NCI-H2081 (cell line): ENCODE results near the gene MYO1E.
"Not testable (repeated sequence)": the region's sequence is repeated elsewhere in the genome, so short reads cannot be mapped to it uniquely, and the experiment has no call there.

Experiments
- DNase-seq, 2 experiments: peaks; one replicate each; lab custom pipeline; 2025; lab: John Stamatoyannopoulos, UW

MYO1E gene

GRCh38 chr15:59162080-59162479, 210.6 kb downstream of the MYO1E start:
- DNase-seq: not testable (repeated sequence)

GRCh38 chr15:59160880-59161593, 211.6 kb downstream of the MYO1E start:
- DNase-seq: peak; percentile 83 to 92

GRCh38 chr15:59159210-59159609, 213.5 kb downstream of the MYO1E start:
- DNase-seq: no peak

DNA sequence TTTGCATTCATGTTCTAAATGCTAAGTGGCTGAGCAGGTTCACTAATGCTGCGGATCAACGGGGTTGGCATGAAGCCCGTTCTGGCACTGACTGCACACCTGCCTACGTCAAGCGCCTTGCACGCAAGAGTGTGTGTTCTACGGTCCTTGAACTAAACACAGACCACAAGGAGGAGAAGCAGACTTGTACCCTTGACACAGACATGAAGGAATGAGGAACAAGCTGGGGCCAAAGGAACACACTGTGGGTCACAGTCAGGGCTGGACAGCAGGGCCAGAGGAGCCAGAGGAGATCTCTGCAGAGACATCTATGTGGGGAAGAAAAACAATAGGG, 214.0 kb downstream of the MYO1E start:
- DNase-seq: peak; percentile 39 to 73

- DNase-seq: no peak
Measured at GRCh38 chr15:59157840-59158700, 214.6 kb downstream of the MYO1E start.

- no peak for DNase-seq
Measured at GRCh38 chr15:59157396-59157795, 215.3 kb downstream of the MYO1E start.

DNA sequence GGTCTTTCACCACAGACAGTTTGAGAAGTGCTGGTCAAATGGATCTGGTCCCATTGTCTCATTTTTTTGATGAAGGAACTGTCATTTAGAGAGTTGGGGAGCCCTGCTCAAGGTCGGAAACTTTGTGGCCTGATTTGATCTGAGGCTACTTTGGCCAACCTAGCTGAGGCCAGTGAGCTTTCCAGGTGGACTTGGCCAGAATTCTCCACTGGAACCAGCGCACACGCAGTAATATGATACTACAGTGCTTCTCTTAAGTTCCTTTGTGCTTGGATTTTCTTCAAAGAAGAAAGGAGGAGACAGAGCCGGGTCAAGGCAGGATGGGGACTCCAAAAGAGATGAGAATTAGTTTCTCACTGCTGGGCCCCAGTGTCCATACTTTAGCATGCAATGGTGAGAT, 217.2 kb downstream of the MYO1E start:
- DNase-seq: no peak

DNA sequence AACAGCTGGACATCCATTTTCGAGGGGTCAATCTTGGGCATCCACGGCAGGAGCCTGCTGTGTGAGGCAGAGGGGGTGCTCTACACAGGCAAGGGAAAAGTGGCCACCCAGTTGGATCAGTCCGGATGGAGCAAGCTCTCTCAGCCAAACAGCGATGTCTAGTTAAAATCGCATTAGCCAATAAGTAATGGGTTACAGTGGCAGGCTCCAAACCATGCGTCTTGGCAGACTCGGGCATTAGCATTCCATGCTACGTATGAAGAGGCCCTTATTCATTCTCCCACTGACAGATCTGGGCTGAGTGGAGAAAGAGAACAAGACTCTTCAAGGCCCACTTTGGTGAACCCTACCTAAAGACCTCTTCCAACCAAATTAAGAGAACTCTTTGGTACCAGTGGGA, 218.4 kb downstream of the MYO1E start:
- DNase-seq: no peak

GRCh38 chr15:59153466-59153865, 219.2 kb downstream of the MYO1E start:
- DNase-seq: no peak

DNA sequence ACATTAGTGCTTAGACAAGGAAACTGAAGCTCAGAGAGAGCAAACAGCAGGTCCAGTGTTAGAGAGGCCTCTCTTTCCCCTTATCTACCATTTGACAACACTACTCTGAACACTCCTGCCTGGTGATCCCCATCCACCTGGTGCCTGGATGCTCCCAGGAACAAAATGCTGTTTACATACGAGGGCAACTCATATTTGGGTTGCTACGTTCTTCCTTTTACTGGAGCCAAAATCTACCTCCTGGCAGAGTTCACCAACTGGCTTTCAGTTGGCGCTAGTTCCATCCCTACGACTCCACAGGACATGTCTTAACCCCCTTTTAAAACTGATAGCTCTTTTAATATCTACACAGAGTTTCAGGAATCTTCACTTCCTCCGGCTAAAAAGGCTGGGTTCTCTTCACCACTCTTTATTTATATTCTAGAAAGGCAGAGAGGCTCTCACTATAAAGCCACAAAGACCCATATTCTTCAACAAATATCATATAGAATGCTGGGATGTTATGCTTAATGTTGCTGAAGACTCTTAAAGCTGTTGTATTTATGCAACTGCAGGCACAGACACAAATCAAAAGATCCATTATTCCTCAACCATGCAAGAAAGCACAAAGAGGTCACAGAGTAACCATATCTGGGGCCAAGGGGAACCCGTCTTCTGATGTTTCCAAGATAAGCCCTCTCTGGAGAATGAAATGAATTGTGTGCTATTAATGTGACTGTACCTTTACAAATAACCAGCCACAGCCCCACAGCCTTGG, 219.8 kb downstream of the MYO1E start:
- no peak for DNase-seq

- no peak for DNase-seq
Measured at GRCh38 chr15:59150185-59150584, 222.5 kb downstream of the MYO1E start.

GRCh38 chr15:59148153-59148833, 224.4 kb downstream of the MYO1E start:
- no peak for DNase-seq

- no peak for DNase-seq
Measured at GRCh38 chr15:59147666-59148065, 225.0 kb downstream of the MYO1E start.

- not testable (repeated sequence) for DNase-seq
Measured at GRCh38 chr15:59144594-59144993, 228.1 kb downstream of the MYO1E start.

GRCh38 chr15:59143281-59143680, 229.4 kb downstream of the MYO1E start:
- no peak for DNase-seq

- no peak for DNase-seq
Measured at GRCh38 chr15:59140422-59141226, 232.0 kb downstream of the MYO1E start.

GRCh38 chr15:59138243-59138642, 234.4 kb downstream of the MYO1E start:
- peak in 1 of 2 experiments; percentile 20 for DNase-seq

DNA sequence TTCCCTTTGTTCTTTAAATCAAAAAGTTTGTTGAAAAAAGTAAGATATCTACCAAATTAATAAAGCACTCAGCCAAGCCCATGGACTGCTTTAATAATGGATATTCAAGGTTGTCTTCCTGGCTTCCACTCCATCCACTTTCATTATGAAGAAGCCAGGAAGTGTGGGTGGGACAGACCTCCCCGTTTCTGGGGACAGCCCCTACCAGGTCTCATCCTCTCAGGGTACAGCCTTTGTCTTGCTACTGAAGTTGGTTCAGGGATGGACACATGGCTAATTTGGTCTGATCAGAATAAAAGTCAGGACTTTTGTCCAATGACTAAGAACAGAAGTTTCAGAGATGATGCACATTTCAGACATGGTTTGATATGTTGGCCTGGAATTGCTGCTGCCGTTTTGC, 235.1 kb downstream of the MYO1E start:
- DNase-seq: no peak

DNA sequence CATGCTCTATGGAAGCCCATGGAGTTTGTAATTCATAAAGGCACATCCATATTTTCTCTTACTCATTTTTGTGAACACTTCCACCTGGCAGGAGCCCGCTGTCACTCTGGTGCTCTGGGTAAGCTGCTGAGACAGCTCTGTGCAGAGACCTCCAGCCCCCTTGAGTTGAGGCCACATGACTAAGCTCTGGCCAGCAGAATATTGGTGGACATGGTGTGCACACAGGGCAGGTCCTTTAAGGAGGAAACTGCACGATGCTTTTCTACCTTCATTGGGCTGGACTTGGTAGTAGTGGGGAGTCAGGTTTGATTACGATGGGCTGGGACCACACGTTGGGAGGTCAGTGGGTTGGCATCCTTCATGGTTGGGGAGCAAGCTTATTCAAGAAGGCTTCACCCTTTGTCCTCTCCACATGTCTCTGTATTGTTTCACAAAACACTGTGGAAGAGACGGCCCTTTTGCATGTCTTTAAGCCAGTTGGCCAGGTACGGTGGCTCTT, 238.7 kb downstream of the MYO1E start:
- DNase-seq: no peak

DNA sequence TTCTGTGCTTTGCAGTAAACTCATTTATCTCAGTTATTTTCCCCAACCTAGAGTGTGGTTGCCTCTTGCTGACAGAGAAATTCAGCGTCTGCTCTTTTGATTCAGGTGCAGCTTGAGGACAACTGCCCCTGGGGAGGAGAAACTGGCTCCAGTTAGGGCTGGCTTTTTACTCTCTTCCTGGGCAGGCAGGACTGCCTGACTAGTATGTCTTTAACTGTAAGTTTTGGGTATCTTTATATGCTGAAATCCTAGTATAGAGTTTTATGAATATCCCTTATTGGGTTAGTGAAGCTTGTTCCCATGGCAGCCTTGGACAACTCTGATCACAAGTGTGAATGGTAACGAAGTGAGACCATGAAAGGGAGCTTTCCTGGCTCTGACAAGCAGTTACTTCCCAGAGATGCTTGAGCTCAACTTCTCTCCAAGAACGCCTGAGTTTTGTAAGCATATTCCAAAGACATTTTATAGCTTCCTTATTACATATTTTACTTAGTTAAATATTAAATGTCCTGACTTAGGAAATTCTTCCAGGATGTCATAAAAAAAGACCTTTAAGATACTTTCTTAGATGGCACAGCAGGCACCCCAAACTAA, 240.6 kb downstream of the MYO1E start:
- DNase-seq: no peak

GRCh38 chr15:59131456-59131855, 241.2 kb downstream of the MYO1E start:
- DNase-seq: no peak
